ENCODE data around the gene SNX24. TPM values are rescaled to one million over a fixed set of nuclear protein-coding genes. Genes with fewer than 3 reads are reported as not detected.

The SNX24 gene
- total and polyA plus RNA-seq, 8 donors, result 23.0 to 33.9 (median 26.9) TPM

GRCh38 chr5:123039673-123040072, 194.3 kb downstream of the SNX24 start:
- no peak overlapping the region for H3K4me3 ChIP-seq
- TF ChIP-seq CTCF (IDR thresholded peaks at IDR 0.05), result no peak
- H3K36me3 ChIP-seq, result no peaks in the 10 kb centered on the region
- DNase-seq, result no peak
- peaks cover 0 to 12% of the 10 kb centered on the region in 2 donors for H3K4me1 ChIP-seq
- intact Hi-C loops (cut with DNase I), result no loop called here
- H3K9me3 ChIP-seq, result no peaks in the 10 kb centered on the region
- no peak overlapping the region for H3K27ac ChIP-seq
- ATAC-seq, result no peak
- H3K27me3 ChIP-seq, result peaks cover 0 to 51% of the 10 kb centered on the region in 2 donors

- H3K36me3 ChIP-seq, result no peaks in the 10 kb centered on the region
- intact Hi-C loops (cut with DNase I), result no loop called here
- no peaks in the 10 kb centered on the region for H3K4me1 ChIP-seq
Observed at GRCh38 chr5:123044926-123045617, 199.7 kb downstream of the SNX24 start.

GRCh38 chr5:123046222-123046621, 200.8 kb downstream of the SNX24 start:
- Histone ChIP-seq H3K27me3 (no peaks in the 10 kb centered on the region), H3K4me1 (no peaks in the 10 kb centered on the region), H3K27ac (no peak overlapping the region), H3K4me3 (no peak overlapping the region), H3K36me3 (no peaks in the 10 kb centered on the region), H3K9me3 (no peaks in the 10 kb centered on the region)
- DNase-seq, result no peak
- no peak for TF ChIP-seq CTCF (IDR thresholded peaks at IDR 0.05)
- ATAC-seq, result no peak
- intact Hi-C loops (cut with DNase I), result no loop called here

More at GRCh38 chr5:123044926-123045617, 199.7 kb downstream of the SNX24 start:
- TF ChIP-seq CTCF (IDR thresholded peaks at IDR 0.05), result no peak
- Histone ChIP-seq H3K27me3 (no peaks in the 10 kb centered on the region), H3K9me3 (no peaks in the 10 kb centered on the region), H3K4me3 (no peak overlapping the region), H3K27ac (no peak overlapping the region)
- DNase-seq, result no peak
- no peak for ATAC-seq

- no peak overlapping the region for H3K4me3 ChIP-seq
- H3K36me3 ChIP-seq, result no peaks in the 10 kb centered on the region
- DNase-seq (no peak), ATAC-seq (no peak)
- no peak for TF ChIP-seq CTCF (IDR thresholded peaks at IDR 0.05)
- intact Hi-C loops (cut with DNase I), result no loop called here
- H3K9me3 ChIP-seq, result peaks cover 0 to 5% of the 10 kb centered on the region in 2 donors
- no peaks in the 10 kb centered on the region for H3K4me1 ChIP-seq
- no peaks in the 10 kb centered on the region for H3K27me3 ChIP-seq
- H3K27ac ChIP-seq, result no peak overlapping the region
Observed at GRCh38 chr5:123047706-123048105, 202.3 kb downstream of the SNX24 start.

- no peak for ATAC-seq
- no peak overlapping the region for H3K4me3 ChIP-seq
- H3K4me1 ChIP-seq, result no peaks in the 10 kb centered on the region
- intact Hi-C loops (cut with DNase I), result no loop called here
- H3K27ac ChIP-seq, result no peak overlapping the region
- H3K9me3 ChIP-seq, result peaks cover 0 to 6% of the 10 kb centered on the region in 2 donors
- no peaks in the 10 kb centered on the region for H3K27me3 ChIP-seq
- no peak for TF ChIP-seq CTCF (IDR thresholded peaks at IDR 0.05)
- no peaks in the 10 kb centered on the region for H3K36me3 ChIP-seq
- no peak for DNase-seq
Observed at GRCh38 chr5:123051206-123051605, 205.8 kb downstream of the SNX24 start.

Other genes starting within 250 kb of the SNX24 start
- 100 to 1,000 TPM in 1 of 2 donors, 10 to 100 TPM in 1; 85.1 to 100 TPM for gene SNX2, start 70.5 kb upstream of the SNX24 start, total RNA-seq
- 100 to 1,000 TPM in 4 of 6 donors, 10 to 100 TPM in 2; 97.0 to 128 (median 102) TPM for gene SNX2, start 70.5 kb upstream of the SNX24 start, polyA plus RNA-seq (ENCODE audit: insufficient read length in 6 of 6)
- gene PPIC, start 191.1 kb downstream of the SNX24 start, total RNA-seq, result 10 to 100 TPM; 40.1 to 46.8 TPM
- 10 to 100 TPM; 31.4 to 51.4 (median 36.7) TPM for gene PPIC, start 191.1 kb downstream of the SNX24 start, polyA plus RNA-seq (ENCODE audit: insufficient read length in 6 of 6)
- 1 to 10 TPM; 7.9 to 9.8 TPM for gene PRDM6, start 243.6 kb downstream of the SNX24 start, total RNA-seq
- gene PRDM6, start 243.6 kb downstream of the SNX24 start, polyA plus RNA-seq (ENCODE audit: insufficient read length in 6 of 6), result 10 to 100 TPM; 24.5 to 43.5 (median 32.0) TPM